HG02798 (cell line): Measurements from ENCODE around the gene RNF152.

Source experiments
- ATAC-seq: cut with Tn5 transposase; IDR thresholded peaks from one replicate; pipeline ENCODE4 v1.9.1; 2021; ENCODE audit warnings: mild to moderate bottlenecking; ENCODE audit not compliant: unreplicated experiment, poor library complexity

The RNF152 gene

DNA sequence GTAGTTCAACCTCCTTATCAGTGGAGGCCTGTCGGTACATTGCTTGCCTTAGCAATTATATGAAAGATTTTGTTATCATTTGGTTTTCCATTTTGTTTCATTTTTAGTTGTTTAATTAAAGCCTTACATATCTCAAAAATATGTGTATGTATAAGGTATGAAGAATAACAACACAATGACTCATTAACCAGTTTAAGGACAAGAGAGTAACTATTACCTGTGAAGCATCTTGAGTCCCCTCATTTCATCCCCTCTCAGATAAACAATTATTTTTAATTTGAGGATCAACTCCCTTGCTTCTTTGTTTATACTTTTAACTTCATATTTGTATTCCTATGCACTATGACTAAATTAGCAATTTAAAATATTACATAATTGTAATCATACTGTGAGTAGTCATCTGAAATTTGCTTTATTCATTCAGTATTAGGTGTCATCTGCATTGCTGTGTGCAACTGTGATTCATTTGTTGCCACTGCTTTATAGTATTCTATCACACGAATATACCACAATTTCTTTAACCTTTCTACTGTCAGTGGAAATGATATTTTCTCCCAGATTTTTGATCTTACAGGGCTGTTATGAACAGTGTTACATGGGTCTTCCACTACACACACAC, 126.4 kb downstream of the RNF152 start:
- no peak for ATAC-seq

DNA sequence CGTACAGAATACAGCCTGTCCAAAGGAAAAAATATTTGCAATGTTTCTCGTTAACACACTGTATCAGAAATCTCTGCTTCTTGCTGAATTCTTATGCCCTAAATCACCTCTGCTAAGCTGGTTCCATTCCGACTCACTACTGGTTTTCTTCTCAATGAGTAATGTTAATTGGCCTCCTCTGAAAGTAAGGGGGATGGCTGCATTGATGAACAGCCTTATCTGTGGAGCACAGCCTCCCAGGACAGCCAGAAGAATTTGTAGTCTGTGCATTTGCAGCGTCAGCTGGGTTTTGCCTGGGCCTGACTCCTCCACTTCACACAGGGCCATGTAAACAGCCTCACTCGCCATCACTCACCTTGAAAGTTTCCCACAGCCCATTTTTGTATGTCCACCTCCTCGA, 127.7 kb downstream of the RNF152 start:
- no peak for ATAC-seq

DNA sequence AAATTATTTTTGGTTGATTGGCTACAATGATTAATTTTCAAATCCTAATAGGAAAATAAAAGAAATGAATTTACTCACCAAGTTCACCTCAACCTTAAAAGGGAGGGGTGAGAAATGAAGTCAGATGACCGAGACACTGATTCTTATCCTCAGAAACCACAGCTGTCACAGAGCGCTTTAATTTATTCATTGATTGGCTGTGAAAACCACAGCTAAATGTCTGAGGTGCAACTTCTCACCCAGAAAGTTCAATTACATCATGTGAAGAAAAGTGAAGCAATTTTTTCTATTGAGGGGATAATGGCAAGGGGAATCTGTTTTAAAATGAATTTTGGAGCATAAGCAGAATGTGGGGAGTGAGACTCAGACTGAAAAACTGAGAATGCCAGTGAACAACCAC, 128.4 kb downstream of the RNF152 start:
- peak; percentile 74 for ATAC-seq

DNA sequence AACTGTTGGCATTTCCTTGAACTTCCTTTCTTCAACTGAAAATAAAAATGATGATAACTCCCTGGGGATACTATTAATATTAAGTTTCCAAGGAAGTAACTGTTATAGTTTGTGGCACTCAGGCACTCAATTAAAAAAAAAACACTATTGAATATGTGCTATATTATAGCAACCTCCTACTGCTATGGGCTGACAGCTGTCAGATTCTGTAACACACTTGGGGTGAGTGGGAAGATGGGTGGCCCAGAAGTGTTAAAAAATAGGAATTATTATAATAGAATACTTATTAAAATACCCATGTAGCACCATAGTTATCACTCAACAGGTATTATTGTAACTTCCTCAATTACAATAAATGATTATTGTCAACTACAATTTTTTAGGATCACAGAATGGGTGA, 130.9 kb downstream of the RNF152 start:
- no peak for ATAC-seq
